SH-SY5Y (cell line): ENCODE data around the gene LYSMD1.

Experiments used
- GATA2 ChIP-seq: IDR thresholded peaks from 2 replicates; pipeline ENCODE4 v1.6.1; 2011; ENCODE audit warnings: mild to moderate bottlenecking, low read depth, low read length
- GATA3 ChIP-seq: IDR thresholded peaks from 2 replicates; pipeline ENCODE4 v1.6.1; 2011; ENCODE audit warnings: low read depth, mild to moderate bottlenecking, low read length, moderate library complexity

LYSMD1 gene

DNA sequence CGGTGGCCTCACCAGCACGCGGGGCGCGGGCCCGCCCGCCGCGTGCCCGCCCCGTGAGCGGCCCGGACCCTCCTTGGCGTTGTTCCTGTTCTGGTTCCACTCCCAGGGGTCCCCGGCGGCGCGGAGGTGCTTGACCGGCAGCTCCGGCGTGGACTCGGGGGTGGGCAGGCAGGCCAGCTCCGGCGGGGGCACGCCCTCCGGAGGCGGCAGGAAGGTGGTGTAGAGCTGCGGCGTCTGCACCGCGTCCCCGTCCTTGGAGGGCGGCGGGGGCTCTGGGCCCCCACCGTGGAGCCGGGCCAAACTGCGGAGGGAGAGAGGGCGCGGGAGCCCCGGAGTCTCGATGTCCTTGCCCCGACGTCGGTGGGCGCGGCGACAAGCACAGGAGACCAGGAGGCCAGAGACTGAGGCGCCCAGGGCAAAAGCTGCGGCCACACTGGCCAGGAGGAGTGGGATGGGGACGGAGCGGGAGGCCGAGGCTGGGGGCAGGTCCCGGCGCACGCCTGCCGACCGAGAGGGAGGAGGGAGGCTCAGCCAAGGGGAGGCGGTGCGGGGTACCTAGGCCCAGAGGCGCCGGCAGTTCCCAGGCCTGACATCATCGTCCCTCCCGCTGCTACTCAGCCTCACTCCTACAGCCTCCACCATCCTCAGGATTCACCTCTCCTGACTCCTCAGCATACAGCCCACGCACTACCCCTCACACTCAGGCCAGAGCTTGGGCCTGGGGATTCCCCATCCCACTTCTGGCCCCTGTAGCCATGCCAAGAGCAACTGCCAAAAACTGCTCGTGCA is 32.5 kb downstream of the LYSMD1 start:
- TF ChIP-seq GATA3 (no peak), GATA2 (no peak)

DNA sequence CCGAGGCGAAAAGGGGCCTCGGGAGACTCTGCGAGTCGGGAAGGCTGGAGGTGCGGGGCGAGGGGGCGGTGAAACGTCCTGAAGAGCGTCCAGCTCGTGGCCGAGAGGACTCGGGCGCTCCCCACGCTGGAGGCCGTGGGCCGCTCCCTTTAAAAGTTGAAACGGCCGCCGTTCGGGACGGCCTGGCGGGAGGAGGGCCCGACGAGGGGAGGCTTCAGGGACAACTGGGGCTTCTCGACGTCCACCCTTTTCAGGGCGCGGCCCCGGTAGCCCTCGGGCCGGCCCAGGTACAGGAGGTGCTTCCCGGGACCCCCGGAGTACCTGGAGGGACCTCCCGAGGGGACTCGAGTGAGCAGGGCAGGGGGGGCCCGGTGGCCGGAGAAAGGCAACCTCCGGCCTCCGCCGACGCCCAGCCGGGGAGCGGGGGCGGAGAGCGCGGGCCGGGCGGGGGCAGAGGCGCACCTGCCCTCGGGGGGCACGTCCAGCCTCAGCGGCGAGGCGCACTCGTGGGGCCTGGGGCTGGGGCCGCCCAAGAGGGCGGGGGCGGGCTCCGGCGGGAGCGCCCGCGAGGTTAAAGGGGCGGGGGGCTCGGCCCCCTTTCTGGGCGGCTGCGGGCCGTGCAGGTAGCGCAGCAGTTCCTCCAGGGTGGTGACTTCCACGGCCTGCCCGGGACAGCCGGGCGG is 33.2 kb downstream of the LYSMD1 start:
- TF ChIP-seq GATA3 (no peak), GATA2 (no peak)

DNA sequence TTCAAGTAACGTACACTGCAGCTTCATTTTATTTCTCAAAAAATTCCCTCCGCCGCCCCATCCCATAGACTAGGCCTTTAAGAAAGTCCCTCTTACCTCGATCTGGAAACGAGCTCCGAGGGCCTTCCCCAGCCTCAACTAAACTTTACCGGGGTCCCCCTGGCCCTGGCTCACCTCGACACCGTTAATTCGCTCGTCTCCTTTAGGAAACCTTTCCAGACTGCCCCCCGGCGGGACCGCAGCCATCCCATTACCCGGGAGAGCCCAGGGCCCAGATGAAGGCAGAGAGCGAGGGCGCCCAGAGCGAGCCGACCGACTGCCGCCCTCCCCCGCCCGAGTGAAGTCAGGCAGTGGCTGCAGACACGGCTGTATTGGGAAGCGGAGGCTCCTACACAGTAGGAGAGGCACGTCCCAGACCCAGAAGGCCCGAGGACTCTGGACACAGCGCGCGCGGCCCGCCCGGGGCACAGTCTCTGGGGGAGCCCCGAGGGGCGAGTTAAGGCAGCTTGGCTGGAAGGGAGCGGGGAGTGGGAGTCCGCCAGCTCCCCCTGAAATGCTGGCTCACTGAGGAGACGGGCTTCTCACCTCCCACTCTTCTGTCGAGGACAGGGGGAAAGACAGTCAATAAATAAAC is 33.9 kb downstream of the LYSMD1 start:
- TF ChIP-seq GATA2 (no peak), GATA3 (no peak)

DNA sequence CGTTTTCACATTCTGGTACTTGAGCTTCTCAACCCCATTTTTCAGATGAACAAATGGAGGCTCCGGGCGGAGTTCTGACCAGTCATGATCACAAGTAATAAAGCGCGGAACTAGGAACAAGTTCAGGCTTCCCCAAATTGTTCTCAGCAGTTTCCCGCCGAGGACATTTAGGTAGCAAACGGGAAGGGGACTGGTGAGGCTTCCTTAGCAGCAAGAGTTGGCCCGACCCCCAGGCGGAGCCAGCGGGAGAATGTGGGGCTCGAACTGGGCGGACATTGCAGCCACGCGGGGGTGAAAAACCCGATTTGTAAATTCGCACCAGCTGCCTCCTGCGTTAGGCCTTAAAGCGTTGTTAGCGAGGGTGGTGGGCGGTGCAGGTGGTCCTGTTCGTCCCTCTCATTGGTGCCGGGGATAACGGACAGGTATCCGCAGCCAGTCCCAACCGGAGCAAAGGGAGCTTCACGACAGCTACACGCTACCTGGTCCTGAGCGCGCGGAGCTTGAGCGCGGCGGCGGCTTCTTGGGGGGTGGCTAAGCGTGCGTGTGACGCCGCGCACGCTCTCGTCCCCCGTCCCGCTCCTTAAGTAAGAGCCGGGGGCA is 34.6 kb downstream of the LYSMD1 start:
- TF ChIP-seq GATA3 (no peak), GATA2 (no peak)

DNA sequence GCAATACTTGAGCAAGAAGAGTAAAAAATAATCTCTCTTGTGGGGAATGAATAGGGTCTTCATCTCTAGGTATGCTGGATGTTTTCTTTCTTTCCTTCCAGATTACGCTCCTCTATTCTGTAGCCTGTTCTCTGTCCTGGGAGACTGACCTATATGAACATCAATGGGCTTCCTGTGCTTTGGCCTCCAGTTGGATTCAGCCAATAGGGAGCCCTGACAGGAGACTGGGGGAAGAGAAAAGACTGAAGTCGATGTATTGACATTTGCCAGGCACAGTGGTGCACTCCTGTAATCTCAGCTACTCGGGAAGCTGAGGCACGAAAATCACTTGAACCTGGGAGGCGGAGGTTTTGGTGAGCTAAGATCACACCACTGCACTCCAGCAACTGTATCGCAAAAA is 36.9 kb downstream of the LYSMD1 start:
- TF ChIP-seq GATA3 (no peak), GATA2 (no peak)

DNA sequence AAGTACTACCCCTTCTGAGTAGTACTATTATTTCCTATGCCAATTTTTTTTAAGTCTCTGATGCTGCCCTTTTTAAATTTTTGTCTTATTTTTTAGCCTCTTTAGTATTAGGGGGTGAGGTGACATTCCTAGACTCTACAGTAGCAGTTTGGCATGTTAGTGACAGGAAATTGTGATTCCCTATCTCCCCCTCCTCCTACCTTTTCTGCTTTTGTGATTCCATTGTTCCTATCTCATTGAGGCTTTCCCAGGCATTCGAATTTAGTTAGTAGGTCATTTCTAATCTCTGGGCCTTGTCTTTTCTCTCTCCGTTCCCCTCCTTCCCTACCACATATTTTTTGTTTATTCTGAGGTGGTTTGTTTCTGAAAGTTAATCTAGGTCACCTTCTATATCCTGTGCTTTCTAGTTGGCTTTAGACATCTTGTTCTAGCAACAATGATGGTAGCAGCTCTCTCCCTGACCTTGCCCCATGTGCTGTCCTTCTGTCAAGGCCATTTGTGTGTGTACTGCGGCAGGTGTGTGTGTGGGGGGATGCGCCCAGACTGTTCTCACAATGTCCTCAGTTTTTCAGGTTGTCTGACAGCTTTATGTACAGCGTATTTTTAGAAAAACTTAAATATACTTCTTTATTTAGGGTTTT is 40.8 kb downstream of the LYSMD1 start:
- TF ChIP-seq GATA2 (no peak), GATA3 (no peak)

DNA sequence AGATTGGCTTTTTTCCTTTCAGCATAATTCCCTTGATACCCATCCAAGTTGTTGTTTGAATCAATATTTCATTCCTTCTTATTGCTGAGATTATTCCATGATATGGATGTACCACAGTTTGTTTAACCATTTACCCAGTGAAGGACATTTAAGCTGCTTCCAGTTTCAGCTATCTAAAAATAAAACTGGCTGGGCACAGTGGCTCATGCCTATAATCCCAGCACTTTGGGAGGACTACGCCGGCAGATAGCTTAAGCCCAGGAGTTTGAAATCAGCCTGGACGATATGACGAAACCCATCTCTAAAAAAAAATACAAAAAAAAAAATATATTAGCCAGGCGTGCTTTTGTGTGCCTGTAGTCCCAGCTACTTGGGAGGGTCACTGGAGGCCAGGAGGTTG is 51.8 kb downstream of the LYSMD1 start:
- no peak for TF ChIP-seq GATA3
- TF ChIP-seq GATA2, result no peak
